NOMO-1 (cell line): ENCODE data around the gene MNT.

ENCODE experiments used
- DNase-seq, 2 experiments: peaks; one replicate each; lab custom pipeline; 2025; ENCODE audit not compliant: unreplicated experiment in 2 of 2; lab: John Stamatoyannopoulos, UW

Gene MNT

GRCh38 chr17:2396568-2397246, 4.2 kb downstream of the MNT start:
- peak; percentile 90 to 96 for DNase-seq

- DNase-seq, result no peak
Observed at GRCh38 chr17:2396192-2396567, 4.7 kb downstream of the MNT start.

GRCh38 chr17:2395258-2396181, 5.3 kb downstream of the MNT start:
- no peak for DNase-seq

GRCh38 chr17:2394775-2395201, 6.1 kb downstream of the MNT start:
- no peak for DNase-seq

GRCh38 chr17:2393954-2394749, 6.7 kb downstream of the MNT start:
- DNase-seq, result no peak

GRCh38 chr17:2393174-2393953, 7.5 kb downstream of the MNT start:
- DNase-seq, result peak; percentile 74 to 91

- peak; percentile 95 to 98 for DNase-seq
Observed at GRCh38 chr17:2392252-2393173, 8.3 kb downstream of the MNT start.

GRCh38 chr17:2391597-2392251, 9.1 kb downstream of the MNT start:
- DNase-seq, result no peak

GRCh38 chr17:2390199-2390836, 10.5 kb downstream of the MNT start:
- DNase-seq, result no peak

GRCh38 chr17:2388683-2389055, 12.2 kb downstream of the MNT start:
- no peak for DNase-seq

GRCh38 chr17:2388020-2388682, 12.7 kb downstream of the MNT start:
- no peak for DNase-seq

GRCh38 chr17:2387086-2388019, 13.5 kb downstream of the MNT start:
- no peak for DNase-seq

- no peak for DNase-seq
Observed at GRCh38 chr17:2386400-2387085, 14.3 kb downstream of the MNT start.

- DNase-seq, result no peak
Observed at GRCh38 chr17:2385240-2386210, 15.3 kb downstream of the MNT start.

- DNase-seq, result no peak
Observed at GRCh38 chr17:2384439-2385127, 16.3 kb downstream of the MNT start.
